DND-41 (cell line): ENCODE measurements around the gene ASCL2.

Experiments used
- ATAC-seq: fragments of 200-7000 bp; cut with Tn5 transposase; 3 replicates; pipeline ENCODE4 v1.9.1; 2021; ENCODE audit warnings: low read depth; ENCODE audit not compliant: insufficient read depth
- DNase-seq: peaks from one replicate; pipeline ENCODE4 v3.0.0-alpha.2; 2020
- H2AFZ ChIP-seq: 2 replicates; pipeline ENCODE4 v1.6.0; 2012; ENCODE audit warnings: low read depth, low read length
- H3K27ac ChIP-seq: 2 replicates; pipeline ENCODE4 v1.5.1; 2012; ENCODE audit warnings: low read length, inconsistent platforms
- H3K27me3 ChIP-seq: fragments of 200-600 bp; sonication (generic); 2 replicates; pipeline ENCODE4 v1.6.0; 2012; ENCODE audit warnings: low read length, mild to moderate bottlenecking, inconsistent platforms; ENCODE audit not compliant: insufficient read depth, poor library complexity
- H3K36me3 ChIP-seq: 2 replicates; pipeline ENCODE4 v1.5.1; 2012; ENCODE audit warnings: low read length, inconsistent platforms; ENCODE audit not compliant: insufficient read depth
- H3K4me1 ChIP-seq: 2 replicates; pipeline ENCODE4 v1.5.1; 2012; ENCODE audit warnings: mild to moderate bottlenecking, low read length; ENCODE audit not compliant: insufficient read depth
- H3K4me2 ChIP-seq: 2 replicates; pipeline ENCODE4 v1.6.0; 2012; ENCODE audit warnings: mild to moderate bottlenecking, moderate library complexity, low read length, inconsistent platforms; ENCODE audit not compliant: insufficient read depth
- H3K4me3 ChIP-seq, 2 experiments: fragments of 200-600 bp in 1 of 2; shearing (Covaris generic) in 1 of 2; 2 replicates each; pipeline ENCODE4 v1.5.1; 2012 to 2016; ENCODE audit warnings: inconsistent platforms in 2 of 2, low read length in 2 of 2, mild to moderate bottlenecking in 2 of 2, low read depth in 1 of 2, moderate library complexity in 1 of 2
- H3K79me2 ChIP-seq: 2 replicates; pipeline ENCODE4 v1.6.0; 2012; ENCODE audit warnings: low read length, inconsistent platforms; ENCODE audit not compliant: insufficient read depth
- H3K9ac ChIP-seq: 2 replicates; pipeline ENCODE4 v1.6.0; 2012; ENCODE audit warnings: low read depth, mild to moderate bottlenecking, inconsistent platforms, low read length, moderate library complexity
- H3K9me3 ChIP-seq: 2 replicates; pipeline ENCODE4 v1.5.1; 2012; ENCODE audit warnings: low read length, moderate library complexity, mild to moderate bottlenecking, inconsistent platforms; ENCODE audit not compliant: insufficient read depth, severe bottlenecking
- H4K20me1 ChIP-seq: 2 replicates; pipeline ENCODE4 v1.6.0; 2012; ENCODE audit warnings: low read length; ENCODE audit not compliant: insufficient read depth
- CTCF ChIP-seq: IDR thresholded peaks from 2 replicates; pipeline ENCODE4 v1.5.1; 2012; ENCODE audit warnings: borderline replicate concordance, low read length, moderate library complexity, mild to moderate bottlenecking; ENCODE audit not compliant: poor library complexity, severe bottlenecking; ENCODE audit errors: extremely low read depth
- EZH2 ChIP-seq: IDR thresholded peaks from 3 replicates; pipeline ENCODE4 v1.6.1; 2012; ENCODE audit warnings: borderline replicate concordance, low read depth, mild to moderate bottlenecking, moderate library complexity, low read length, inconsistent platforms; ENCODE audit not compliant: severe bottlenecking

ASCL2 gene

GRCh38 chr11:2276280-2277007 is 6.1 kb upstream of the ASCL2 start:
- Histone ChIP-seq H3K79me2 (no peaks in the 10 kb centered on the region), H3K4me2 (no peak overlapping the region), H3K36me3 (no peaks in the 10 kb centered on the region), H2AFZ (no peak overlapping the region), H3K9me3 (peaks cover 6% of the 10 kb centered on the region), H3K27me3 (no peaks in the 10 kb centered on the region), H4K20me1 (no peaks in the 10 kb centered on the region), H3K4me1 (no peaks in the 10 kb centered on the region), H3K9ac (no peak overlapping the region), H3K27ac (no peak overlapping the region), H3K4me3 (no peak overlapping the region)
- DNase-seq (no peak), ATAC-seq (no peak)
- TF ChIP-seq CTCF (no peak), EZH2 (no peak)

- Histone ChIP-seq H3K4me3 (no peak overlapping the region), H2AFZ (no peak overlapping the region), H3K4me1 (no peaks in the 10 kb centered on the region), H3K9ac (no peak overlapping the region), H3K79me2 (no peaks in the 10 kb centered on the region), H3K27me3 (no peaks in the 10 kb centered on the region), H3K9me3 (peaks cover 6% of the 10 kb centered on the region), H3K4me2 (no peak overlapping the region), H3K27ac (no peak overlapping the region), H3K36me3 (no peaks in the 10 kb centered on the region), H4K20me1 (no peaks in the 10 kb centered on the region)
- TF ChIP-seq EZH2: no peak
- TF ChIP-seq CTCF: no peak
- no peak for ATAC-seq
- no peak for DNase-seq
Observed at GRCh38 chr11:2275334-2276279, 5.2 kb upstream of the ASCL2 start.

- Histone ChIP-seq H3K4me3 (no peak overlapping the region), H3K79me2 (no peaks in the 10 kb centered on the region), H3K27me3 (no peaks in the 10 kb centered on the region), H3K27ac (no peak overlapping the region), H3K9me3 (no peaks in the 10 kb centered on the region), H3K36me3 (no peaks in the 10 kb centered on the region), H3K4me1 (peaks cover 13% of the 10 kb centered on the region), H4K20me1 (no peaks in the 10 kb centered on the region), H3K9ac (no peak overlapping the region), H3K4me2 (no peak overlapping the region), H2AFZ (no peak overlapping the region)
- no peak for TF ChIP-seq EZH2
- no peak for TF ChIP-seq CTCF
- no peak for ATAC-seq
- no peak for DNase-seq
Observed at GRCh38 chr11:2273771-2274170, 3.4 kb upstream of the ASCL2 start.
